Breast epithelium (tissue), 4 donors: ENCODE results near the gene DHRS7B. TPM values are rescaled to one million over a fixed set of nuclear protein-coding genes. Genes with fewer than 3 reads are reported as not detected.

ENCODE experiments used
- DNase-seq, 2 donors: peaks; one replicate each; pipeline ENCODE4 v3.0.0-alpha.2; 2019; ENCODE audit warnings: low spot score in 2 of 2
- H3K27ac ChIP-seq, 2 donors: fragments of 200-600 bp; sonication (generic) in 1 of 2; one replicate each; pipeline ENCODE4 v1.5.1; 2016 to 2019; ENCODE audit warnings: mild to moderate bottlenecking in 1 of 2
- H3K27me3 ChIP-seq, 2 donors: fragments of 200-600 bp; sonication (generic) in 1 of 2; one replicate each; pipeline versions ENCODE4 v1.5.1 to v1.6.0; 2017 to 2019; ENCODE audit warnings: control low read depth in 1 of 2, mild to moderate bottlenecking in 1 of 2
- H3K36me3 ChIP-seq: fragments of 200-600 bp; one replicate; pipeline ENCODE4 v1.5.1; 2019
- H3K4me1 ChIP-seq, 2 donors: fragments of 200-600 bp; sonication (generic); one replicate each; pipeline ENCODE4 v1.5.1; 2016 to 2019; ENCODE audit warnings: control low read depth in 1 of 2
- H3K4me3 ChIP-seq, 3 donors: fragments of 200-600 bp; sonication (generic); 1 replicate in 2 of 3; 2 replicates in 1 of 3; pipeline ENCODE4 v1.5.1; 2016 to 2019; ENCODE audit warnings: mild to moderate bottlenecking in 3 of 3, moderate library complexity in 2 of 3
- H3K9me3 ChIP-seq, 2 donors: fragments of 200-600 bp; sonication (generic) in 1 of 2; one replicate each; pipeline ENCODE4 v1.5.1; 2016 to 2019; ENCODE audit warnings: control low read depth in 1 of 2
- POLR2A ChIP-seq: fragments of 450-650 bp; IDR thresholded peaks from one replicate; pipeline ENCODE4 v1.6.1; 2016; ENCODE audit warnings: antibody characterized with exemption, mild to moderate bottlenecking, moderate library complexity
- POLR2AphosphoS5 ChIP-seq, 3 donors: sonication (generic); formaldehyde crosslinking; IDR thresholded peaks; one replicate each; pipeline ENCODE4 v1.6.1; 2017; ENCODE audit warnings: antibody characterized with exemption in 3 of 3
- intact Hi-C: fragments of 100-400 bp; cut with DNase I; formaldehyde crosslinking; loops from one replicate; pipeline ENCODE4 v1.15.1; 2023; ENCODE audit warnings: low total_unique reads
- total RNA-seq, 3 donors: library from RNA; depleted of rRNA; stranded (reverse); fragments of >200 nt; gene quantifications; one replicate each; pipeline ENCODE4 v1.1.0, GENCODE V29; 2016
- TF ChIP-seq, protein P1 (sequence below), 3 donors: fragments of 450-650 bp; IDR thresholded peaks; one replicate each; pipeline ENCODE4 v1.5.1; 2016 to 2017; ENCODE audit warnings: antibody characterized with exemption in 3 of 3, mild to moderate bottlenecking in 3 of 3, moderate library complexity in 3 of 3

The DHRS7B gene
- total RNA-seq, 3 donors from 2014 or later = 53.7 to 64.0 (median 60.9) TPM

DNA sequence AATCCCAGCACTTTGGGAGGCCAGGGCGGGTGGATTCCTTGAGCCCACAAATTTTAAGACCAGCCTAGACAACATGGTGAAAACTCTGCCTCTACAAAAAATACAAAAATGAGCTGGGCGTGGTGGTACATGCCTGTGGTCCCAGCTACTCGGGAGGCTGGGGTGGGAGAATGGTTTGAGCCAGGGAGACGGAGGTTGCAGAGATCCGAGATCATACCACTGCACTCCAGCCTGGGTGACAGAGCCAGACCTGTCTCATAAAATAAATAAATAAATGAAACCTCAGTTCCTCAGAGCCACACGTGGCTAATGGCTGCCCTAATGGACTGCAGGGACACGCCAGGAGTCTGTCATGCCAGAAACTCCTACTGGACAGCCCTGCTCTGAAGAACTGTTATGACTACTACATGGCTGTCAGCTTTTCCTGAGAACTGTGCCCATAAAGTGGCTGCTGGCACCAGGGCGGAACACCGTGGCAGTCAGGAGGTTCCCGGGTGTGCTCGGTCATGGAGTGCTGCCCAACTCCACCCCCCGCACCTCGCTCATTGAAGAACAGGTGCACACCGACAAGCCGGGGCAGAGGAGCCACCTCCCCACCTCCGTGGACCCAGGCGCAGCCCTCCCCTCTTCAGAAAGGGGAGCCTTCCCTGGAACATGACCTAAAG lies 82.9 kb downstream of the DHRS7B start:
- Histone ChIP-seq H3K36me3 (no peaks in the 10 kb centered on the region), H3K27me3 (no peaks in the 10 kb centered on the region), H3K9me3 (no peaks in the 10 kb centered on the region), H3K4me3 (no peak overlapping the region), H3K27ac (peak overlapping the region in 1 of 2 donors; percentile 72), H3K4me1 (peaks cover 5 to 18% of the 10 kb centered on the region in 2 donors)
- TF ChIP-seq, protein P1, sequence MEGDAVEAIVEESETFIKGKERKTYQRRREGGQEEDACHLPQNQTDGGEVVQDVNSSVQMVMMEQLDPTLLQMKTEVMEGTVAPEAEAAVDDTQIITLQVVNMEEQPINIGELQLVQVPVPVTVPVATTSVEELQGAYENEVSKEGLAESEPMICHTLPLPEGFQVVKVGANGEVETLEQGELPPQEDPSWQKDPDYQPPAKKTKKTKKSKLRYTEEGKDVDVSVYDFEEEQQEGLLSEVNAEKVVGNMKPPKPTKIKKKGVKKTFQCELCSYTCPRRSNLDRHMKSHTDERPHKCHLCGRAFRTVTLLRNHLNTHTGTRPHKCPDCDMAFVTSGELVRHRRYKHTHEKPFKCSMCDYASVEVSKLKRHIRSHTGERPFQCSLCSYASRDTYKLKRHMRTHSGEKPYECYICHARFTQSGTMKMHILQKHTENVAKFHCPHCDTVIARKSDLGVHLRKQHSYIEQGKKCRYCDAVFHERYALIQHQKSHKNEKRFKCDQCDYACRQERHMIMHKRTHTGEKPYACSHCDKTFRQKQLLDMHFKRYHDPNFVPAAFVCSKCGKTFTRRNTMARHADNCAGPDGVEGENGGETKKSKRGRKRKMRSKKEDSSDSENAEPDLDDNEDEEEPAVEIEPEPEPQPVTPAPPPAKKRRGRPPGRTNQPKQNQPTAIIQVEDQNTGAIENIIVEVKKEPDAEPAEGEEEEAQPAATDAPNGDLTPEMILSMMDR (IDR thresholded peaks at IDR 0.05) = no peak
- TF ChIP-seq POLR2AphosphoS5 (IDR thresholded peaks at IDR 0.05) (no peak), POLR2A (no peak)
- intact Hi-C loops = no loop called here
- DNase-seq = no peak

DNA sequence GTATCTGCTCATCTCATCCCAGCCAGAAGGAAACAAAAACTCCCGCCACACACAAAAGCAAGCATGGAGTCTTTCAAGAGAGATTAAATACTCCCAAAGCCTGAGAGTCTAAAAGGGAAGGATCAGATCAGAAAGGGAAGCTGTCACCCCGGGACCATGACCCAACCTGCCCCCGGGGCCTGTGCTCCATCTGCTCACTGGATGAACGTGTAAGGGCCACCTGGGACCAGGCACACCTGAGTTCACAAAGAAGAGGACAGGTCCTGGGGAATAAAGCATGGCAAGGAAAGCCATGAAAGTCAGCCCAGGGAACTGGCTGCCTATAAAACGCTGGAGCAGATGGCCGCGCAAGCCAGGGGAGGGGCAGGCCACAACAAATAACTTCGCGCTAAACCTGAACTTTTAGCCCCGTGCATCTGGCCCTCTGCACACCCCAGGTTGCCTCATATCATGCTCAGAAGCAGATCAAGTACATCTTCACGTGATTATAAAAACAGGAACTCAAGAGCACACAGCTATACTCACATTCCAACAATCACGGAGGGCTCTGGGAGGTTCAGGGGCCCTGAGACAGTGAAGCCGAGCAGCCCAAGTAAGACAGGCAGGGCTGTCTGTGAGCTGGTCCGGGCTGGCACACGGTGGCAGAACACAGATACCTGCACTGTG lies 83.8 kb downstream of the DHRS7B start:
- no peak for DNase-seq
- peak overlapping the region in 1 of 3 donors; percentile 3 for H3K4me3 ChIP-seq
- TF ChIP-seq POLR2A = no peak
- TF ChIP-seq, protein P1 (IDR thresholded peaks at IDR 0.05) = no peak
- TF ChIP-seq POLR2AphosphoS5 (IDR thresholded peaks at IDR 0.05) = no peak
- H3K36me3 ChIP-seq = no peaks in the 10 kb centered on the region
- H3K4me1 ChIP-seq = peaks cover 5 to 18% of the 10 kb centered on the region in 2 donors
- intact Hi-C loops = no loop called here
- H3K27me3 ChIP-seq = no peaks in the 10 kb centered on the region
- H3K27ac ChIP-seq = no peak overlapping the region
- H3K9me3 ChIP-seq = no peaks in the 10 kb centered on the region

DNA sequence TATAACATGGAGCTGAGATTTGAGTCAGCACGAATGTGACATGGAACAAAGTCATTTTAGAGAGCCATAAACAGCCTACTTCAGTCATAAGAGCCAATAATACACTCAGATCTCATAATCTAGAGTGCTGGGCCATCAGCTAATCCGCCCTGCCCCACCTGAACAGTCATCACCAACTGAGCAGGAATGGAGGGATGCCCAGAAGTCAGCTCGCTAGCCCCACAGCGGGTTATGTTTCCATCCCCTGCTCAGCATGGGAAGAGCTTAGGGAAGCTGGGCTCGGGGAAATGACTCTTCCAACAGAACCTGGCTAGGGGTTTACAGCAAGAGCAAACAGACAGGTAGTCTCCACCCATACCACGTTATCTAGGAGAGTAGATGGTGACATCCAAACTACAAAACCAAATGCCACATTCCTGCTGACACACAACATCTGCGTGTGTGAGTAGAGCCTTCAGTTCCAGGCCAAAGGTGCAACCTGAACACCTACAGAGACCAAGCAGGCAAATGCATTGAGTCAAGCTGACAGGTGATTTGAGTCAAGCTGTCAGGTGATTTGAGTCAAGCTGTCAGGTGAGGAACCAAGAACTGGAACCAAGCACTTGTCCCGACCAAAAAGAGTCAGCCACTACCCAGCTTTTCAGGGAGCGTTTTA lies 85.2 kb downstream of the DHRS7B start:
- TF ChIP-seq, protein P1 (IDR thresholded peaks at IDR 0.05) = no peak
- TF ChIP-seq POLR2A (no peak), POLR2AphosphoS5 (IDR thresholded peaks at IDR 0.05) (no peak)
- Histone ChIP-seq H3K36me3 (no peaks in the 10 kb centered on the region), H3K9me3 (no peaks in the 10 kb centered on the region), H3K27me3 (no peaks in the 10 kb centered on the region), H3K4me1 (peaks cover 5 to 18% of the 10 kb centered on the region in 2 donors), H3K27ac (no peak overlapping the region), H3K4me3 (peak overlapping the region in 1 of 3 donors; percentile 96)
- intact Hi-C loops = no loop called here
- DNase-seq = no peak

DNA sequence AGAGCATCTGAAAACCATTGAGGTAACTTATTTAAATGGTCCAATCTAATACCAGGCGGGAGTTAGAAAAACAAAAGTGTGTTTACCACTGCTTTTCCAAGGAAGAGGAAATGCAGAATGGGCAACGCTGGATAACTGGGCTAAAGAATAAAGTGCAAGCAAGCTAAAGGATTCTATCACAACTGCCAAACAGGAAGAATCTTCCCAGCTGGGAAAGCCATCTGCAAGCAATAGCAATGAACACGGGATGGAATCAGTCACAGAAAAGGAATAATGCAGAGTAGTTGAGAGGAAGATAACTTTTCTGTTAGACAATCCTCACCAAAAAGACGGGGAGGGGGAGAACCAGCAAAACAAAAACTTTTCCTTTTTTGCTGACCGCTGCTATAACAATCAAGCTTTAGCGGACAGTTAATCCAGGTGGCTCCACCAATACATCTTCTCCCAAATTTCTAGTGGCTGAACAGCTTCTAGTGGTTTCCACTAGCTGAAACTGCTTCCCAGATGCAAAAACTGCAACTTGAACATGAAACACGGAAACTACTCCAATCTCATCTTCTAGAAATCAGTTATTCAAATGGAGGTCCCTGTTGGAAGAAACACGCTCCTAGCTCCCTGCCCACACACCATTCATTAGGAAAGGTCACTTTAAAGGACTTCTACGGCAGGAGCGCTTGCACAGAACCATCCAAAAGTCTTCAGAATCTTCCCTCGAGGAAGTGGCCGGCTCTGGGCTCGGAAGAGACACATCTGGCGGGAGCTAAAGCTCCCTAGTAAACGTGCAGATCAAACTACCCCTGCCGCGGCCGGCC lies 86.3 kb downstream of the DHRS7B start:
- H3K27me3 ChIP-seq = no peaks in the 10 kb centered on the region
- peaks cover 5 to 18% of the 10 kb centered on the region in 2 donors for H3K4me1 ChIP-seq
- peak overlapping the region; percentile 96 to 99 (median 99) for H3K4me3 ChIP-seq
- intact Hi-C loops = no loop called here
- TF ChIP-seq POLR2A = no peak
- TF ChIP-seq POLR2AphosphoS5 (IDR thresholded peaks at IDR 0.05) = no peak
- TF ChIP-seq, protein P1 (IDR thresholded peaks at IDR 0.05) = no peak
- no peaks in the 10 kb centered on the region for H3K9me3 ChIP-seq
- H3K36me3 ChIP-seq = no peaks in the 10 kb centered on the region
- DNase-seq = no peak
- peak overlapping the region; percentile 94 for H3K27ac ChIP-seq
